HG03442 (cell line): ENCODE data around the gene NR6A1.

Experiments
- ATAC-seq: cut with Tn5 transposase; IDR thresholded peaks from one replicate; pipeline ENCODE4 v1.9.1; 2021; ENCODE audit warnings: mild to moderate bottlenecking, moderate library complexity; ENCODE audit not compliant: unreplicated experiment

The NR6A1 gene

DNA sequence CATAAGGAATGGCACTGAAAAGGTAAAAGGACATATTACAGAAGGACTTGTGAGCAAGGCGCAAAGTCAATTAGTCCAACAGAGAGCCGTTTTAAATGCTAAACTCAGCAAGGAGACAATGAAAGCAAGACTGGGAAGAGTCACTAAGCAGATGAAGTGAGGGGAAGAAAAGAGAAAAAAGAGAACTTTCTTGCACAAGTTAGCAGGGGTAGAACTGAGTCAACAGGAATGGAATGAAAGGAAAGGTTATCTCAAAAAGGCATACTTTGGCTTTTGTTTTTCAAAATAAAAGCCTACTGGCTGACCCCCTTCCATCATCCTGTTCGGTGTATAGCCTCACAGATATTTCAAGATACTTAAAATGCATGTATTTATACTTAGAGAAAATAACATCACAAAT is 75.0 kb downstream of the NR6A1 start:
- ATAC-seq: no peak

DNA sequence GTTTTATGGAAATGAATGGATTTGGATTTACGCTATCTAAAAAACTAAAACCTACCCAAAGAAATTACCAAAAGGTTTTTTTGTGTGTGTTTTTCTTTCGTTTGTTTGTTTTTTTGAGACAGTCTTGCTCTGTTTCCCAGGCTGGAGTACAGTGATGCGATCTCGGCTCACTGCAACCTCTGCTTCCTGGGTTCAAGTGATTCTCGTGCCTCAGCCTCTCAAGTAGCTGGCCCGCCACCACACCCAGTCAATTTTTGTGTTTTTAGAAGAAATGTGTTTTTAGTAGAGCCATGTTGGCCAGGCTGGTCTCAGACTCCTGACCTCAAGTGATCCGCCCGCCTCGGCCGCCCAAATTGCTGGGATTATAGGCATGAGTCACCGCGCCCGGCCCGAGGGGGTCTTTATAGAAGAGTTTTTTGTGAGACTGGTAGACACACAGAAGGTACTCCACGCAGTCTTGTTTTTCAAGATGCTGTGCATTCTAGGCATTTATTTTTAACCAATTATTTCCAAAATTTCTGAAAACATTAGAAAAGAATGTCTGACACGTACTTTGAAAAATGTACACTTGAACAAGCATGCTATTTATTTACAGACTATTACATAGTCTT is 75.7 kb downstream of the NR6A1 start:
- no peak for ATAC-seq

DNA sequence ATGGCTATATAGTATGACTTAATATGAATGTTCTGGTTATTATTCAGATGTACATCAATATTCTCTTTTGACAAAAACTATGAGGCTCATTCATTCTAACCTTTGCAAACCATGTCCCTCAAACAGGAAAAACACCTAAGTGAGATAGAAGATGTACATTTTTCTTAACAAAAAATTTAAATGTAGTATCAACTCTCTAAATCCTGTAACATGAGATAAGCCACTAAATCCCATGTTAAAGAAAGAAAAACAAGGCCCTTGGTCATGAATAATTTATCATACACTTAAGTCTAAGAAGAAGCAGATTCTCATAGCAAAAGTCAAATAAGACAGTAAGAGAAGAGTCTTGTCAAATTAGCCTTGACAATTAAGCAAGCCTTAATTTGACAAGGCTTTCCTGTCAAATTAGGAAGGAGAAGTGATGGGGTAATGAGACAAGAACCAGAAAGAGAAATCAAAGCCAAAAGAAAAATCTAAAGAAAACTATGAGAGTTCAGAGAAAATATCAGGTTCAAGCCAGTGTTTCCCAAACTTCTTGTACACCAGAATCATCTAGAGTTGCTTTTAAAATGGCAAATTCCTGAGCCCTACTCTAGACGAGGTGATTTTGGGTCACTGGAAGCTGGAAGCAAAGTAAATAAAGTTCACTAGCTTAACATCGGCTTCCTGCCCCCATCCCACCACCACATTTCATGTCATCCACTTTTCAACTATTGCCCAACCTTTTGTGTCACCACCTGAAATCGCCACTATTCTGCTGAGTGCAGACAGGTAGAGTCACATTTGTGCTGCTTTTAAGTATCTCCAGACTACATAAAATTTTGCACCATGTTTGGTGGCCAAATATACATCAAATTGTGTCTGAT is 76.5 kb downstream of the NR6A1 start:
- no peak for ATAC-seq

DNA sequence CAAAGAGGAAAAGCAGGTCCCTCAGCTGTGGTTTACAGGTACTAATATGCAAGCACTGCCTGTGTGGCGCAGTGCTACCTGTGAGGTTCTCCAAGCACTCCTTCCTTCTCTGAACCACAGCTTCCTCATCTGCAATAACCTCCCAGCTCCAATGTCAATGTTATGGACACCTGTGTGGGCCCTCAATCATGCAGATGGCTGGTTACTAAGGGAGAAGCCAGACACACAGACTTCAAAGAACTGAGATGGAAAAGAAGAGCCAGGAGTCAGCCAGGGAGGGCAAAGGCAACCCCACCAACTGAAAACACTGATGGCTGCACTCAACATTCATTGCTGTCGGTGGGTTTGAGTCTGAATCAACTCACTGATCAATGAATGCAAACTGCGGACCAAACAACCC is 77.7 kb downstream of the NR6A1 start:
- no peak for ATAC-seq

DNA sequence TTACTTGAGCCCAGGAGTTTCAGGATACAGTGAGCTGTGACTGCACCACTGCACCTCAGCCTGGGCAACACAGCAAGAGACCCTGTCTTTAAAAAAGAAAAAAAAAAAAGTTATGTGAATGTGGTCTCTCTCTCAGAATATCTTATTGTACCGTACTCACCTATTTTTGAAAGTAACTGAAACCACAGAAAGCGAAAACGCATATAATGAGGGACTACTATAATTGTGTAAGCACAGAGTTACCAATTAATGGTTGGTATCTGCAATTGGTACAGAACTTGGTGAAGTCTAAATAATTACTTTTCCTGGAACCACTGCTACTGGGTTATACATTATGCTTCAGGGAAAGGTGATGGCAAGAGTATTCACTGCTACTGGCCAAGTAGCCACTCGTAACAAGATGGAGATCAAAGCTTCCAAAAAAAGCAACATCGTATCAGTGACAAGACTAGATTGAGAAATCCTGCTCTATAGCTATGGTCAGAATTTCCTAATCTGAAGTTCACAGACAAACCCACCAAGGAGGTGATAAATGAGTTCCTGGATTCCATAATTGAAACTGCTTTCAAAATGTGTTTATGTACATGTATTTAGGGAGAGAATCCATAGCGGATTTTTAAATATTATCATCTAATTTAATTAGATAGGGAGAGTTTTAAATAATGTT is 82.7 kb downstream of the NR6A1 start:
- no peak for ATAC-seq

DNA sequence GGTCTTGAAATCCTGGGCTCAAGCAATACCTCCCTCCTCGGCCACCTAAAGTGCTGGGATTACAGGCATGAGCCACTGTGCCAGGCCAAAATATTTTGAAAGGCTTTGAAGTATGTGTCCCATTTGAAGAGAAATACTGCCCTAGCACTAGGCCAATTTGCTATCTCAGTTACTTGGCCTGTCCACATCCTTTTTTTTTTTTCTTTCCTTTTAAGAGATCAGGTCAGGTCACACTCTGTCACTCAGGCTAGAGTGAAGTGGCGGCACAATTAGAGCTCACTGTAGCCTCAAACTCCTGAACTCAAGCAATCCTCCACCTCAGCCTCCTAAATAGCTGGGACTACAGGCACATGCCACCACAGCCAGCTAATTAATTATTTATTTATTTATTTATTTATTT is 84.2 kb downstream of the NR6A1 start:
- no peak for ATAC-seq

DNA sequence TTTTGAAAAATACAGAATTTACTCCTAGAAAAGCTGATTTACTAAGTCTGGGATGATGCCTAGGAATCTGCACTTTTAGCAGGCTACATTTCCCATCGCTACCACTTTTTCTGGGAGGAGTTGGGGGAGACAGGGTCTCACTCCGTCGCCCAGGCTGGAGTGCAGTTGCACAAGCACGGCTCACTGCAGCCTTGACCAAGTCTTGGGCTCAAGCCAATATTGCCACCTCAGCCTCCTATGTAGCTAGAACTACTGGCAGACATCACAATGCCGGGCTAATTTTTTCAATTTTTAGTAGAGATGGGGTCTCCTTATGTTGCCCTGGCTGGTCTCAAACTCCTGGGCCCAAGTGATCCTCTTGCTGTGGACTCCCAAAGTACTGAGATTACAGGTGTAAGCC is 85.9 kb downstream of the NR6A1 start:
- ATAC-seq: no peak

DNA sequence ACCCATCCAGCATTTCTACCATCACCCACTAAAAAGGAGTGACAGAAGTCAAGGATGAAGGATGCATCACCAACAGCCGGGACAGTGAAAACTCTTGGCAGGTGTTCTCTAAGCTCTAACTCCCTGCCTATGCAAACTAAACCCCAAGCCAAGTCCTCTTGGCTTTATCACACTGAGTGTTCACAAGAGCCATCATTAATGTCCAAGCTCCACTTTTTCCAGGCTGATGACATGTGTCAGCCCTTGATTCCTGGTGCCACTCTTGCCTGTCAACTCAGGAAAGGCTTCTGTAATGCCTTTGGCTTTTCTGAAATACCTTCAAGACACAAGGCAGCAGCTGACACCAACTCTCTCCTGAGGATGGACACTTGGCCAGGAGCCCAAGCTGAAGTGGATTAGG is 86.9 kb downstream of the NR6A1 start:
- ATAC-seq: no peak

DNA sequence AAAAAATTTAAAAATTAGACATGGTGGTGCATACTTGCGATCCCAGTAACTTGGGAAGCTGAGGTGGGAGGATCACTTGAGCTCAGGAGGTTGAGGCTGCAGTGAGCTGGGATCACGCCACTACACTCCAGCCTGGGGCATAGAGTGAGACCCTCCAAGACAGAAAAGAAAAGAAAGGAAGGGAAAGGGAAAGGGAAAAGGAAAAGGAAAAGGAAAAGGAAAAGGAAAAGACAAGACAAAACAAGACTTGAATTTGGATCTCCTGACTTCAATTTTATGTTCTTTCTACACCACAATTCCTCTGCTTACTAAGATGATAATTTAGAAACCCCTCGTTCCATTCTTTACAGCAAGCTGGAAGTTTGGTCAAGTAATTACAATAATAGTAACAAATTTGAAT is 88.1 kb downstream of the NR6A1 start:
- ATAC-seq: no peak

DNA sequence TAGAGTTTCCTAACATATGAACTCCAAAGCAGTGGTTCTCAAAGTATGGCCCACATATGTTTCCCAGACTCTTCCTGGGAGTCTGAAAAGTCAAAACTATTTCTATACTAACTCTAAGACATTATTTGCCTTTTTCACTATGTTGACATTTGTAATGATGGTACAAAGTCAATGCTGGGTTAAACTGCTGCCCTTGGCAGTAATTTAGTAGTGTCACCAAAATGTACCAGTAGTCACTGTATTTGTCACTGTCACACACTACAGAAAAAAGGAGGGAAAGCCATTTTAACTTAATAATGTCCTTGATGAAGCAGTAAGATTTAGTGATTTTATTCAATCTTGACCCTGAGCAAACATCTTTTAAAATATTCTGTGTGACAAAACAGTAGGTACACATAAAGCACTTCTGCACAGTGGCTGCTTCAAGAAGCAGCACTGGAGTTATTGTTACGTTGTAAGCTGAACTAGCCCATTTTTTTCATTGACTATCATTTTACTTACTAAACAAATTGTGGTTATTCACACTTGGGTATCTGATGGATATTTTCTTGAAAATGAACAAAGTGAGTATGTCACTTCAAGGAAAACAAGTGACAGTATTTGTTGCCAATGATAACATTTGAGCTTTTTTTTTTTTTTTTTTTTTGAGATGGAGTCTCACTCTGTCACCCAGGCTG is 90.3 kb downstream of the NR6A1 start:
- no peak for ATAC-seq

DNA sequence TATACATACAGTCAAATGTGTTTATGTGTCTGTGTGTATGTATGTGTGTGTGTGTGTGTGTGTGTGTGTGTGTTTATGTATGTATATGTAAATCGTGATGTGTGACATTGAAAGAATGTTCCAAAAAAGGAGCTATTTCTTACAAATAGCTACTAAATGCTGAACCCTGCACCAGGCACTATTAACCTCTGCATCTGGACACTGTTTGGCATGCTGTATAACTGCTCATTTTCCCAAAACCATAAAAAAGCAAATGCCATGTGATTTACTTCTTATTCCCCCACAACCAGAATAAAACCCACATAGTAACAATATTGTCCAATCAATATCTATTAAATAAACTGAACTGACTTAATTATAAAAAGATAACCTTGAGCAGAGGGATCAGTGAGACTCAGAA is 91.1 kb downstream of the NR6A1 start:
- ATAC-seq: no peak

DNA sequence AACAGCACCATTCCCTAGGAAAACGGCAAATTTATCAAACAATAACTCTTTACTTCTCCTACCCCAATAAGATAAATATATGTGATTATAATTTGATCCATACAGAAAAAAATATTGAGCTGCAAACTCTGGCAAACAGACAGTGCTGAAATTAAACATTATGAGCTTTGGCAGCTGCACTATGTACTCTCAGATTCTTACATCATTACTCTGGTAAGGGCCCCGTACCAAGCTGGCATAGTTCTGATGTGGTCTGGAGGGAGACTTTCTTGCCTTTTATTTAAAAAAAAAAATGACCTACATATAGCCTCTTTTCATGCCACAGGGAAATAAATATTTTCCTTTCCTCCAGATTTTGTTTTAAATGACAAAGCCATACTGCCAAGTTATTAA is 95.0 kb downstream of the NR6A1 start:
- no peak for ATAC-seq

DNA sequence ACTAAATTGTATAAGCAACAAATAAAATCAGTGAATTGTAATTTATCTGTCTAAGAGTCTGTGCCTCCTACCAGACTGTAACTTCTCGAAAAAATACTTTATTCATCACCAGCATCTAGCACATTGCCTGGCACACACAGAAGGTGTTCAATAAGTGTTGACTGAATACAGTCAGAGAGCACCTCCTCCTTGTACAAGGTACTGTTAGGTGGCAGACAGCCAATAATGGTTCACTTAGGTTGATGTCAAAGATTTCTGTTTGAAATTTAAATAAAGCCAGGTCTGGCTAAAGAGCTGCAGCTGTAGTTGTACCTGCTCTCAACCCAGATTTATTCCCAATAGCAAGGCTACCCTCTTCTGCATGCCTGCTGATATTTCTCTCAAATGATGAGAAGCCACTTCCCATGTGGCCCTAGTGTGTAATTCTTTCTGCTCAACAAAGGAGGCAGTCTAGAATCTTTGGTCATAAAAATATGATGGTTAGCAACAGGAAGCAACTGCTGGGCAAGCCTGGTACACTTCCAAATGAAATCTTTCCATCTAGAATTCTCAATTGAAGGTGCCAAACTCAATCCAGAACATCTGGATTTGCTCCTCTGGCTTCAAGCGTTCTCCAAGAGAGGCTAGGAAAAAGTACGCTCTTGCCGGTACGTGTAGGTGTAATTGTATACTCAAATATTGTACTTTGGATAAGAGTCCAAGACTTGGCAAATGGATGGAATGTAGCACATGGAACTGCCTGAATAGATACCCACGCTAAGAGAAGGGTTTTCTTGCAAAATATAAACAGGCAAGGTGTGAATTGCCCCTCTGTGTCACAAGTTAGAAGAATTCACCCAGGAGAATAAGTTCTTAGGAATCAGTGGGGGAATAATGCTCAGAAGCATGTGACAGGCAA is 95.6 kb downstream of the NR6A1 start:
- ATAC-seq: no peak

DNA sequence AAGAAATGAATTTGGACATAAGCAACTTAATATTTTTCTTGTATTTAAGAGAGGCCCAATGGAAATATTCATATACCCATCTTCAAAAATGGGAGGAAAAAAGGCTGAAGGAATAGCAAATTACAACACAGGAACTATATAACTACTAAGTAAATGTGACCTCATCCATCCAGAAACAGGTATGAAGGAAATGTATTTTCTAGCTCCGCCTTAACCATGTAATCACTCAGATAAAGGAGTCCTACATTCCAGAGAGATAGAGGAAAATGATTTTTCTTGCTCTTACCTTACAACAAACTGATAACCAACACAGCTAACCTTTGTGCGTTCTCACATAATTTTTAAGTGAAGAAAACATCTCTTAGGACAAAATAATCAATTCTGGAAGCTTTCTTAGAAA is 96.5 kb downstream of the NR6A1 start:
- ATAC-seq: no peak

DNA sequence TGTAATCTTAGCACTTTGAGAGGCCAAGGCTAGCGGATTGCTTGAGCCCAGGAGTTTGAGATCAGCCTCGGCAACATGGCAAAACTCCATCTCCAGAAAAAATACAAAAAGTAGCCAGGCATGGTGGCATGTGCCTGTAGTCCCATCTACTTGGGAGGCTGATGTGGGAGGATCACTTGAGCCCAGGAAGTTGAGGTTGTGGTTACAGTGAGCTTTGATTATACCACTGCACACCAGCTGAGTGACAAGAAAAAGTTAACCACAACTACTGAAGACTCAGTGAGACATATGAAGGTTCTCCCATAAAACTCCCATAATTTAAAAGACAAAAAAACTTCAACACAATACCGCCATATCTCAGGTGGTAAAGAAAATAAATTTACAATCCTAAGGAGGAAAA is 98.0 kb downstream of the NR6A1 start:
- ATAC-seq: no peak

DNA sequence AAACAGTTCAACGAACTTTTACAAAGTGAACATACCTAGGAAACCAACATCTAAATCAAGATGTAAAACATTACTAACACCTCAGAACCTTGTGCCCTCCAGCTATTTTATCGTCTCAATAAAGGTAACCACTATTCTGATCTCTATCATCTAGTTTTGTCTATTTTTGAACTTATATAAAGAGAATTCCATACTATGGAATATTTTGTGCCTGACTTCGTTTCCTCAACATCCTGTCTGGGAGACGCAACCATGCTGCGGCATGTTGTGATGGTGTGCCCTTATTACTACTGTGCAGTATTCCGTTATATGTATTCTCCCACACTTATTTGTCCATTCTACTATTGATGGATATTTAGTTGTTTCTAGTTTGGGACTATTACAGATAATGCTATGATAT is 99.2 kb downstream of the NR6A1 start:
- ATAC-seq: no peak

DNA sequence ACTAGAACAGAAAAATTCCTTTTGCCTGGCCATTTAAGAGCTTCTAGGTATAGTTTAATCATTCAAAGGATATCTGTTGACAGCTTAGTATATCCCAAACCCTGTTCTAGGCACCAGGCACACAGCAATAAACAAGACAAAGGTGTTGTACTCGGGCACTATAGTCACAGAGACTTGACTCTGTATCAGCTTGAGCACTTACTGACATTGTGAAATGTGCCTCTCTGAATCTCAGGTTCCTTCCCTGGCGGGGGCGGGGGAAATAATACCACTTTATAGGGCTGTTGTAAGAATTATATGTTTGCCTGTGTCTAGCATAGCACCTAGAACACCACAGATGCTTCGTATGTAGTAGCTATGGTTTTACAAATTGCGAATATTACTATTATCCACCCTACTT is 104.5 kb downstream of the NR6A1 start:
- no peak for ATAC-seq

DNA sequence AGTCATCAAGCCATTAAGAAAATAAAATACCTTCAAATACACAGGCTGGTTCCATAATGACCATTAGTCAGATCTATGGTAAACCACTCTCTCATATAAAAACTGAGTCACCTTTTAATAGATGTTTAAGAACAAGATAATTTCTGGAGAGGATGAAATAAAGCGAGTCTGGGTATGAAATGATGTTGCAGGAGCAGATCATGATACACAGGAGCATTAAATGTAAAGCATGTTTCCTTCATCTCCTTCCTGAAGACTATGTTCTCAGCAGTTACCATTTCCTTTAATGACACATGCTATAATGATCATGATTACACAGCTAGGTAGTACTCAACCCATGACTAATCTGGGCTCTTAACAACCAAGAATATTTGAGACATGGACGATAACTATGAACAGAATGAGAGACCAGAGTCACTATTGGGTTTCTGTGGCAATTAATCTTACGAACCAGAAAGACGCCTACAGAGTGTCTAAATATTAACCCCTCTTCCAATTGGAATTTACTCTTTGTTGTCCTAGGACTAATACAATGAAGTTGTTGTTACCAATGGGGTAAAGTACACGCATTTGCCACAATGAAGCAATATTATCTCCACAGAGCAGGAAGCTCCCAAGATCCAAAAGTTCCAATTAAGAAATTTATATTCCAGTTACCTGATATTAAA is 105.6 kb downstream of the NR6A1 start:
- no peak for ATAC-seq

DNA sequence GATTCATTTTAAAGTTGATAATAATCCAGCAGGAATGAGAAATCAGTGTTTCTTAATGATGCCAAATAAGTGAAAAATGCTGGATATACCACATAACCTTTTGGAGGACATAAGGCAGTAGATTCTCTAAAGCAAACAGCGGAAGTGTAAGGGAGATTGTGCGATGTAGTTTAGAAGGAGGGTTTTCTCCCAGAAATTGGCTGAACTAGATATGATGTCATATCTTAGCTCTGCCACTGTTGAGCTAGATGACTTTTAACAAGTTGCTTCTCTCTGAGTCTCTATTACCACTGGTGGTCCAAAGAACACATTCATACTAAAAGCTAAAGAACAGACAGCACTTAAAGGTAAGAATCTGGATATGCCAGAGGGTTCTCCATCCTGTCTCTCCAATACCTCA is 107.0 kb downstream of the NR6A1 start:
- no peak for ATAC-seq
